Testis (tissue), 3 donors: ENCODE results near the gene KPTN. TPM values are rescaled to one million over a fixed set of nuclear protein-coding genes. Genes with fewer than 3 reads are reported as not detected.

ENCODE experiments used
- DNase-seq: peaks from one replicate; pipeline ENCODE4 v3.0.0-alpha.2; 2019
- H3K27ac ChIP-seq, 2 donors: fragments of 200-600 bp; sonication (generic); one replicate each; pipeline ENCODE4 v1.5.1; 2019
- H3K27me3 ChIP-seq: fragments of 200-600 bp; sonication (generic); one replicate; pipeline ENCODE4 v1.5.1; 2019
- H3K36me3 ChIP-seq: fragments of 200-600 bp; sonication (generic); one replicate; pipeline ENCODE4 v1.5.1; 2017; ENCODE audit warnings: low read depth; ENCODE audit errors: missing control alignments
- H3K4me1 ChIP-seq: fragments of 200-600 bp; sonication (generic); one replicate; pipeline ENCODE4 v1.5.1; 2019
- H3K4me3 ChIP-seq, 2 donors: fragments of 200-600 bp; sonication (generic); one replicate each; pipeline ENCODE4 v1.5.1; 2017 to 2019
- H3K9me3 ChIP-seq: fragments of 200-600 bp; sonication (generic); one replicate; pipeline ENCODE4 v1.5.1; 2017
- CTCF ChIP-seq, 3 experiments: fragments of 450-650 bp in 2 of 3; fragments of 200-600 bp in 1 of 3; sonication (generic) in 1 of 3; IDR thresholded peaks; one replicate each; pipeline ENCODE4 v1.5.1; 2016 to 2019; ENCODE audit warnings: antibody characterized with exemption in 3 of 3, mild to moderate bottlenecking in 2 of 3, moderate library complexity in 1 of 3
- POLR2A ChIP-seq: fragments of 450-650 bp; IDR thresholded peaks from one replicate; pipeline ENCODE4 v1.6.1; 2017; ENCODE audit warnings: antibody characterized with exemption, mild to moderate bottlenecking, moderate library complexity
- WGBS, 2 donors: methylation state at CpG; one replicate each; pipeline ENCODE4 v1.1.5; 2018; 5-methylcytosine and 5-hydroxymethylcytosine counted together
- intact Hi-C: fragments of 100-400 bp; cut with DNase I; formaldehyde crosslinking; loops from one replicate; pipeline ENCODE4 v1.15.1; 2023; ENCODE audit warnings: low total_unique reads
- polyA plus RNA-seq: library from polyadenylated mRNA; stranded (reverse); fragments of 350-450 nt; fragmentation: Illumina TruSeq; extraction: RNeasy Lipid Tissue Mini Kit (QIAGEN cat#74804); gene quantifications from one replicate; pipeline ENCODE4 v1.2.3, GENCODE V29; 2014; ENCODE audit warnings: low read depth, low replicate concordance; ENCODE audit not compliant: insufficient read depth
- total RNA-seq, 2 donors: library from RNA; depleted of rRNA; stranded (reverse); fragments of >200 nt; gene quantifications; one replicate each; pipeline ENCODE4 v1.2.3, GENCODE V29; 2016

Gene KPTN
- total and polyA plus RNA-seq, 3 donors from 2014 or later = 12.9 to 30.0 (median 13.5) TPM

DNA sequence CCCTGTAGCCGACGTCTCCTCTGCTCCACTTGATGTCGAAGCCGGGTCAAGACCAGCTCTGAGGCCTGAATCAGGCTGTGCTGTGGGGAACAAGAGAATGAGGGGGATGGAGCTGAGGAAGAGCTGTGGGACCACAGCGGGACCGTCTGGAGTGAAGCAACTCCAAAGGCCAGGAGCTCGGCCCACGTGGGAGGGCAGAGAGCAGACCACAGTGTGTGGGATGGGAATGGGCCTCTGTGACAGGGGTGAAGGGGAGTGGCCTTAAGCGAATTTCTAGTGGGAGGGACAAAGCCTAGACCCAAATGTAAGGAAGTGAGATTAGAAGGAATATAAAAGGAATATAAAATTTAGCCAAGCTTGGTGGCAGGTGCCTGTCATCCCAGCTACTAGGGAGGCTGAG is 8.6 kb downstream of the KPTN start:
- TF ChIP-seq POLR2A (no peak), CTCF (IDR thresholded peaks at IDR 0.05) (no peak)
- H3K4me1 ChIP-seq = peaks cover 13% of the 10 kb centered on the region
- no peaks in the 10 kb centered on the region for H3K9me3 ChIP-seq
- WGBS, 2 donors = 82 to 84% methylated on average over 9 of the region's 9 CpGs
- intact Hi-C loops = no loop called here
- H3K36me3 ChIP-seq = no peaks in the 10 kb centered on the region
- no peak overlapping the region for H3K4me3 ChIP-seq
- no peak overlapping the region for H3K27ac ChIP-seq
- H3K27me3 ChIP-seq = no peaks in the 10 kb centered on the region
- no peak for DNase-seq

GRCh38 chr19:47473336-47473735 is 10.7 kb downstream of the KPTN start:
- WGBS, 2 donors = 84 to 87% methylated on average over 10 of the region's 10 CpGs
- Histone ChIP-seq H3K36me3 (no peaks in the 10 kb centered on the region), H3K4me3 (no peak overlapping the region), H3K4me1 (peaks cover 13% of the 10 kb centered on the region), H3K27ac (no peak overlapping the region), H3K9me3 (no peaks in the 10 kb centered on the region), H3K27me3 (no peaks in the 10 kb centered on the region)
- TF ChIP-seq POLR2A = no peak
- TF ChIP-seq CTCF (IDR thresholded peaks at IDR 0.05) = no peak
- intact Hi-C loops = no loop called here
- DNase-seq = no peak

- H3K27ac ChIP-seq = no peak within 1 kb of the TSS
- intact Hi-C loops = no loop called here
- no peaks in the 10 kb centered on the region for H3K27me3 ChIP-seq
- no peaks in the 10 kb centered on the region for H3K36me3 ChIP-seq
- peak within 1 kb of the TSS in 1 of 2 donors; percentile 36 for H3K4me3 ChIP-seq
- H3K4me1 ChIP-seq = peaks cover 13% of the 10 kb centered on the region
- H3K9me3 ChIP-seq = no peaks in the 10 kb centered on the region
- peak; percentile 82 for DNase-seq
- WGBS, 2 donors = 2% methylated on average over 9 to 29 of the region's 29 CpGs
- TF ChIP-seq POLR2A = no peak
- no peak for TF ChIP-seq CTCF (IDR thresholded peaks at IDR 0.05)
These were observed 12.1 kb downstream of the KPTN start, which contains the start of gene SLC8A2 for GRCh38 chr19:47471733-47472457. Gene SLC8A2, minus strand, starts transcription at chr19:47471893. Its CDS starts 5,490 bp downstream, at chr19:47466403.

DNA sequence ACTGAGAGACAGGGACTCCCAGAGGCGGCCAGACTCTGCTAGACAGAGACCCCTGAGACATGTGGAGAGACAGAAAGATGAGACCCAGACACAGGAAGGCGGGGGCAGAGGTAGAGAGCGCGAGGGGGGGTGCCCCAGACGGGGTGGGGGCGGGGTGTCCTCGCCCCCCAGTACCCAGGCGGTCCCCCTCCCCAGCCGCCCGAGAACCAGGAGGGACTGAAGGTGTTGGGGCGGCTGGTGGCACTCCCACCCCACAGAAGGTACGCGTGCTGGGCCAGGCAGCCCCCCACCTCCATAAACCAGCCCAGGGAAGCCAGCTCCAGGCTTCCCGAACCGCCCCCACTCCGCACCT is 12.7 kb downstream of the KPTN start:
- Histone ChIP-seq H3K4me1 (peaks cover 13% of the 10 kb centered on the region), H3K27me3 (no peaks in the 10 kb centered on the region), H3K27ac (no peak overlapping the region), H3K9me3 (no peaks in the 10 kb centered on the region), H3K36me3 (no peaks in the 10 kb centered on the region), H3K4me3 (peak overlapping the region in 1 of 2 donors; percentile 36)
- intact Hi-C loops = no loop called here
- 0% methylated on average over 7 to 13 of the region's 16 CpGs for WGBS, 2 donors
- no peak for DNase-seq
- TF ChIP-seq CTCF (IDR thresholded peaks at IDR 0.05) (no peak), POLR2A (no peak)
